ENCODE data around the gene GULP1.

DNA sequence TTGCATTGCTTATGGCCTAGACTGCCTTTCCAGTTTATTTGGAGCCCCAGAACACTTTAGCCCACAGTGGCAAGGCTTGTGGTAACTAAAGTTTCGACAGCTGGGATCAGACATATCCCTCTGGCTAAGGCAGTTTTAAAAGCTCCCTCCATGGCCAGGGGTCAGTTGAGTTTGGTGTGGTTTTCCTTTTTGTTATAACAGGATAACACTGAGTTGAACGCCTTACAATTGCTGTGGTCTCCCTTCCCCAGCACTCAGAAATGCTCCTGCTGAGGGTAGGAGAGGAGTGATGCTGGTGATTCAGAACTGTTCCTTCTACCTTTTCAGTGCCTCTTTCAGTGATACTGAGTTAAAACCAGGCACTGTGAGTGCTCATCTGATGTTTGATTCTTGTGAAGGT is 182.6 kb downstream of the GULP1 start:
- TF ChIP-seq, protein P1, sequence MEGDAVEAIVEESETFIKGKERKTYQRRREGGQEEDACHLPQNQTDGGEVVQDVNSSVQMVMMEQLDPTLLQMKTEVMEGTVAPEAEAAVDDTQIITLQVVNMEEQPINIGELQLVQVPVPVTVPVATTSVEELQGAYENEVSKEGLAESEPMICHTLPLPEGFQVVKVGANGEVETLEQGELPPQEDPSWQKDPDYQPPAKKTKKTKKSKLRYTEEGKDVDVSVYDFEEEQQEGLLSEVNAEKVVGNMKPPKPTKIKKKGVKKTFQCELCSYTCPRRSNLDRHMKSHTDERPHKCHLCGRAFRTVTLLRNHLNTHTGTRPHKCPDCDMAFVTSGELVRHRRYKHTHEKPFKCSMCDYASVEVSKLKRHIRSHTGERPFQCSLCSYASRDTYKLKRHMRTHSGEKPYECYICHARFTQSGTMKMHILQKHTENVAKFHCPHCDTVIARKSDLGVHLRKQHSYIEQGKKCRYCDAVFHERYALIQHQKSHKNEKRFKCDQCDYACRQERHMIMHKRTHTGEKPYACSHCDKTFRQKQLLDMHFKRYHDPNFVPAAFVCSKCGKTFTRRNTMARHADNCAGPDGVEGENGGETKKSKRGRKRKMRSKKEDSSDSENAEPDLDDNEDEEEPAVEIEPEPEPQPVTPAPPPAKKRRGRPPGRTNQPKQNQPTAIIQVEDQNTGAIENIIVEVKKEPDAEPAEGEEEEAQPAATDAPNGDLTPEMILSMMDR (IDR thresholded peaks at IDR 0.05 in 8 of 11, conservative IDR thresholded peaks at IDR 0.05 in 3 of 11): no peak
- TF ChIP-seq POLR2A (IDR thresholded peaks at IDR 0.05) (no peak), POLR2AphosphoS5 (IDR thresholded peaks at IDR 0.05) (no peak)

All from spleen (tissue), 7 donors.